K562 (cell line): Measurements from ENCODE around the gene OR4C6. TPM values are rescaled to one million over a fixed set of nuclear protein-coding genes. Genes with fewer than 3 reads are reported as not detected.

Experiments
- BRCA1 ChIP-seq, 2 experiments: fragments of 450-650 bp in 1 of 2; sonication (generic) in 1 of 2; formaldehyde crosslinking in 1 of 2; IDR thresholded peaks; 2 replicates each; pipeline versions ENCODE4 v1.5.0 to v1.6.1; 2017 to 2020; ENCODE audit warnings: mild to moderate bottlenecking in 1 of 2, missing genetic modification reagents in 1 of 2
- IRF2 ChIP-seq: sonication (generic); formaldehyde crosslinking; IDR thresholded peaks from 2 replicates; pipeline ENCODE4 v1.8.1; 2022; ENCODE audit warnings: mild to moderate bottlenecking, missing genetic modification reagents
- NONO ChIP-seq, 2 experiments: fragments of 200-400 bp in 1 of 2; fragments of 450-650 bp in 1 of 2; formaldehyde crosslinking in 1 of 2; IDR thresholded peaks; 2 replicates each; pipeline ENCODE4 v1.6.1; 2017; ENCODE audit warnings: low read depth in 2 of 2, mild to moderate bottlenecking in 2 of 2, moderate library complexity in 2 of 2, low read length in 1 of 2
- TAL1 ChIP-seq: fragments of 450-650 bp; IDR thresholded peaks from 2 replicates; pipeline ENCODE4 v1.6.1; 2016; ENCODE audit warnings: mild to moderate bottlenecking
- ZBTB7A ChIP-seq: IDR thresholded peaks from 2 replicates; pipeline ENCODE4 v1.6.1; 2011; ENCODE audit warnings: low read depth, mild to moderate bottlenecking, low read length, moderate library complexity, borderline replicate concordance; ENCODE audit not compliant: control insufficient read depth
- ZC3H11A ChIP-seq: IDR thresholded peaks from 2 replicates; pipeline ENCODE4 v1.6.1; 2012; ENCODE audit warnings: low read depth, low read length, improper control_type of control experiment
- ZNF143 ChIP-seq: sonication (generic); formaldehyde crosslinking; IDR thresholded peaks from 2 replicates; pipeline ENCODE4 v1.9.0; 2022; ENCODE audit warnings: mild to moderate bottlenecking, missing genetic modification reagents
- ZNF3 ChIP-seq: fragments of 250-450 bp; sonication (Bioruptor Pico); IDR thresholded peaks from 2 replicates; pipeline ENCODE4 v1.5.0; 2021; ENCODE audit warnings: mild to moderate bottlenecking, moderate library complexity
- ZNF778 ChIP-seq: fragments of 450-650 bp; formaldehyde crosslinking; IDR thresholded peaks from 2 replicates; pipeline ENCODE4 v1.4.0; 2020; ENCODE audit warnings: mild to moderate bottlenecking, moderate library complexity
- polyA plus RNA-seq, 8 experiments: library from polyadenylated mRNA; depleted of rRNA in 4 of 8; stranded (reverse) in 5 of 8; unstranded in 3 of 8; fragments of >200 nt; fragmentation: Nextera tagmentation in 2 of 8; fragmentation: Illumina TruSeq in 1 of 8; extraction: Ambion mirVana in 2 of 8; extraction: Trizol in 1 of 8; gene quantifications; 2 replicates each; pipeline versions ENCODE4 v1.2.1 to v1.2.3, GENCODE V29; 2011 to 2014; ENCODE audit warnings: inconsistent platforms in 1 of 8, missing spikeins in 1 of 8
- total RNA-seq, 7 experiments: library from RNA; depleted of rRNA in 6 of 7; stranded (reverse); fragments of >200 nt in 6 of 7; fragmentation: Illumina TruSeq in 2 of 7; extraction: Trizol in 2 of 7; gene quantifications; 2 replicates each; pipeline versions ENCODE4 v1.2.1 to v1.2.3, GENCODE V29; 2011 to 2021; ENCODE audit warnings: low replicate concordance in 1 of 7
- TF ChIP-seq, protein P1 (sequence below): fragments of 250-450 bp; sonication (Bioruptor Pico); IDR thresholded peaks from 2 replicates; pipeline ENCODE4 v1.8.0; 2022; ENCODE audit warnings: inconsistent platforms
- TF ChIP-seq, protein P2 (sequence below): sonication (generic); formaldehyde crosslinking; IDR thresholded peaks from 2 replicates; pipeline ENCODE4 v1.8.0; 2022; ENCODE audit warnings: missing genetic modification reagents, mild to moderate bottlenecking, borderline replicate concordance
- TF ChIP-seq, protein P3 (sequence below): sonication (generic); formaldehyde crosslinking; IDR thresholded peaks from 2 replicates; pipeline ENCODE4 v1.8.0; 2022; ENCODE audit warnings: mild to moderate bottlenecking, missing genetic modification reagents

Gene OR4C6
- total and polyA plus RNA-seq, 9 of the 15 experiments (the other 6 are each of a cell fraction or from before 2014, with no cell fraction given) = not detected

DNA sequence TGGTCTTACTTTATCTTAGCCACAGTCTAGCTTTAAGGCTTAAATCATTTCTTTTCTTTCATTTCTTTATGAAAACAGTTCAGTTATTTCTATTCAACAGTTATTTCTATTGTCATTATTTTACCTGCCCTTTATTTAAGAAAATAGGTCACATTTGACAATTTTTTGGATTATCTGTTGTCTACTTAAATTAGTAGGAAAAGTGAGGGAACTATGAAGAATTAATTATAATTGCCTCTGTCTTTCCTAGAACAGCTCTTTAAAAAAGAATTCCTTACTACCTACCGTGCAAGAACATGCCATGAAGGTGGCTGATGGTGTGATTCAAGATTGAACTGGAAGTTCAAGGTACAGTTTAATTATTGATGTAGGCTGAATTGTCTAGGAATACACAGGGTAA, at the start of gene OR4C6 (continued):
- TF ChIP-seq BRCA1 (IDR thresholded peaks at IDR 0.05) (no peak), BRCA1 (CRISPR knock-in tag; IDR thresholded peaks at IDR 0.05) (no peak), ZC3H11A (no peak), ZBTB7A (no peak), ZNF3 (CRISPR knock-in tag) (no peak), ZNF778 (no peak), ZNF143 (CRISPR knock-in tag) (no peak), NONO (IDR thresholded peaks at IDR 0.05; ENCODE audit: low read depth in 2 of 2, low read length in 1 of 2) (no peak), IRF2 (CRISPR knock-in tag) (no peak), TAL1 (no peak)
- TF ChIP-seq, protein P1, sequence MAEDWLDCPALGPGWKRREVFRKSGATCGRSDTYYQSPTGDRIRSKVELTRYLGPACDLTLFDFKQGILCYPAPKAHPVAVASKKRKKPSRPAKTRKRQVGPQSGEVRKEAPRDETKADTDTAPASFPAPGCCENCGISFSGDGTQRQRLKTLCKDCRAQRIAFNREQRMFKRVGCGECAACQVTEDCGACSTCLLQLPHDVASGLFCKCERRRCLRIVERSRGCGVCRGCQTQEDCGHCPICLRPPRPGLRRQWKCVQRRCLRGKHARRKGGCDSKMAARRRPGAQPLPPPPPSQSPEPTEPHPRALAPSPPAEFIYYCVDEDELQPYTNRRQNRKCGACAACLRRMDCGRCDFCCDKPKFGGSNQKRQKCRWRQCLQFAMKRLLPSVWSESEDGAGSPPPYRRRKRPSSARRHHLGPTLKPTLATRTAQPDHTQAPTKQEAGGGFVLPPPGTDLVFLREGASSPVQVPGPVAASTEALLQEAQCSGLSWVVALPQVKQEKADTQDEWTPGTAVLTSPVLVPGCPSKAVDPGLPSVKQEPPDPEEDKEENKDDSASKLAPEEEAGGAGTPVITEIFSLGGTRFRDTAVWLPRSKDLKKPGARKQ (CRISPR knock-in tag) = no peak
- TF ChIP-seq, protein P2, sequence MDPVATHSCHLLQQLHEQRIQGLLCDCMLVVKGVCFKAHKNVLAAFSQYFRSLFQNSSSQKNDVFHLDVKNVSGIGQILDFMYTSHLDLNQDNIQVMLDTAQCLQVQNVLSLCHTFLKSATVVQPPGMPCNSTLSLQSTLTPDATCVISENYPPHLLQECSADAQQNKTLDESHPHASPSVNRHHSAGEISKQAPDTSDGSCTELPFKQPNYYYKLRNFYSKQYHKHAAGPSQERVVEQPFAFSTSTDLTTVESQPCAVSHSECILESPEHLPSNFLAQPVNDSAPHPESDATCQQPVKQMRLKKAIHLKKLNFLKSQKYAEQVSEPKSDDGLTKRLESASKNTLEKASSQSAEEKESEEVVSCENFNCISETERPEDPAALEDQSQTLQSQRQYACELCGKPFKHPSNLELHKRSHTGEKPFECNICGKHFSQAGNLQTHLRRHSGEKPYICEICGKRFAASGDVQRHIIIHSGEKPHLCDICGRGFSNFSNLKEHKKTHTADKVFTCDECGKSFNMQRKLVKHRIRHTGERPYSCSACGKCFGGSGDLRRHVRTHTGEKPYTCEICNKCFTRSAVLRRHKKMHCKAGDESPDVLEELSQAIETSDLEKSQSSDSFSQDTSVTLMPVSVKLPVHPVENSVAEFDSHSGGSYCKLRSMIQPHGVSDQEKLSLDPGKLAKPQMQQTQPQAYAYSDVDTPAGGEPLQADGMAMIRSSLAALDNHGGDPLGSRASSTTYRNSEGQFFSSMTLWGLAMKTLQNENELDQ = no peak
- TF ChIP-seq, protein P3, sequence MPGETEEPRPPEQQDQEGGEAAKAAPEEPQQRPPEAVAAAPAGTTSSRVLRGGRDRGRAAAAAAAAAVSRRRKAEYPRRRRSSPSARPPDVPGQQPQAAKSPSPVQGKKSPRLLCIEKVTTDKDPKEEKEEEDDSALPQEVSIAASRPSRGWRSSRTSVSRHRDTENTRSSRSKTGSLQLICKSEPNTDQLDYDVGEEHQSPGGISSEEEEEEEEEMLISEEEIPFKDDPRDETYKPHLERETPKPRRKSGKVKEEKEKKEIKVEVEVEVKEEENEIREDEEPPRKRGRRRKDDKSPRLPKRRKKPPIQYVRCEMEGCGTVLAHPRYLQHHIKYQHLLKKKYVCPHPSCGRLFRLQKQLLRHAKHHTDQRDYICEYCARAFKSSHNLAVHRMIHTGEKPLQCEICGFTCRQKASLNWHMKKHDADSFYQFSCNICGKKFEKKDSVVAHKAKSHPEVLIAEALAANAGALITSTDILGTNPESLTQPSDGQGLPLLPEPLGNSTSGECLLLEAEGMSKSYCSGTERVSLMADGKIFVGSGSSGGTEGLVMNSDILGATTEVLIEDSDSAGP (CRISPR knock-in tag) = no peak
